Measurements from ENCODE around the gene NFILZ. TPM values are rescaled to one million over a fixed set of nuclear protein-coding genes. Genes with fewer than 3 reads are reported as not detected.
A peak's percentile ranks its signal among the peaks of the same experiment; 100 is the strongest.

NFILZ gene
- total RNA-seq, 3 donors from 2014 or later: not detected

DNA sequence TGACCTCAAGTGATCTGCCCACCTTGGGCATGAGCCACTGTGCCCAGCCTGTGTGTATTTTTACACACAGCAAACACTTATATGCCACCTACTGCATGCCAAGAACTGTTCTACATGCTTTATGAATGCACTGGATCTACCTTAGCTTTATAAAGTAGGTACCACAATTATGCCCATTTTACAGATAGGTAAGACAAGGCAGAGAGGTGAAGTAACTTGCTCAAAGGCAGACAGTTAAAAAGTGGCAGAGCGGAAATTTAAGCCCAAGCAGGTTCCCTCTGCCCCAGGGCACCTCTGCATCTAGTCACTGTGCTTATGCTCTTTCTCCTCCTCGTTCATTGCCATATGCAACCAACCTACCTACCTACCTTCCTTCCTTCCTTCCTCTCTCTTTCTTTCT, 30.4 kb upstream of the NFILZ start:
- DNase-seq (ENCODE audit: low spot score in 2 of 2): no peak
- peaks cover 4% of the 10 kb centered on the region for H3K36me3 ChIP-seq
- H3K4me3 ChIP-seq: no peak overlapping the region
- intact Hi-C loops (cut with DNase I; ENCODE audit: low total_unique reads): no loop called here
- H3K27me3 ChIP-seq: no peaks in the 10 kb centered on the region
- no peak overlapping the region for H3K27ac ChIP-seq
- H3K4me1 ChIP-seq: no peaks in the 10 kb centered on the region
- H3K9me3 ChIP-seq: peaks cover 5% of the 10 kb centered on the region in 2 donors
- no peak for TF ChIP-seq POLR2A (IDR thresholded peaks at IDR 0.05)
- TF ChIP-seq POLR2AphosphoS5 (IDR thresholded peaks at IDR 0.05): no peak
- TF ChIP-seq, protein P1, sequence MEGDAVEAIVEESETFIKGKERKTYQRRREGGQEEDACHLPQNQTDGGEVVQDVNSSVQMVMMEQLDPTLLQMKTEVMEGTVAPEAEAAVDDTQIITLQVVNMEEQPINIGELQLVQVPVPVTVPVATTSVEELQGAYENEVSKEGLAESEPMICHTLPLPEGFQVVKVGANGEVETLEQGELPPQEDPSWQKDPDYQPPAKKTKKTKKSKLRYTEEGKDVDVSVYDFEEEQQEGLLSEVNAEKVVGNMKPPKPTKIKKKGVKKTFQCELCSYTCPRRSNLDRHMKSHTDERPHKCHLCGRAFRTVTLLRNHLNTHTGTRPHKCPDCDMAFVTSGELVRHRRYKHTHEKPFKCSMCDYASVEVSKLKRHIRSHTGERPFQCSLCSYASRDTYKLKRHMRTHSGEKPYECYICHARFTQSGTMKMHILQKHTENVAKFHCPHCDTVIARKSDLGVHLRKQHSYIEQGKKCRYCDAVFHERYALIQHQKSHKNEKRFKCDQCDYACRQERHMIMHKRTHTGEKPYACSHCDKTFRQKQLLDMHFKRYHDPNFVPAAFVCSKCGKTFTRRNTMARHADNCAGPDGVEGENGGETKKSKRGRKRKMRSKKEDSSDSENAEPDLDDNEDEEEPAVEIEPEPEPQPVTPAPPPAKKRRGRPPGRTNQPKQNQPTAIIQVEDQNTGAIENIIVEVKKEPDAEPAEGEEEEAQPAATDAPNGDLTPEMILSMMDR (IDR thresholded peaks at IDR 0.05): no peak

DNA sequence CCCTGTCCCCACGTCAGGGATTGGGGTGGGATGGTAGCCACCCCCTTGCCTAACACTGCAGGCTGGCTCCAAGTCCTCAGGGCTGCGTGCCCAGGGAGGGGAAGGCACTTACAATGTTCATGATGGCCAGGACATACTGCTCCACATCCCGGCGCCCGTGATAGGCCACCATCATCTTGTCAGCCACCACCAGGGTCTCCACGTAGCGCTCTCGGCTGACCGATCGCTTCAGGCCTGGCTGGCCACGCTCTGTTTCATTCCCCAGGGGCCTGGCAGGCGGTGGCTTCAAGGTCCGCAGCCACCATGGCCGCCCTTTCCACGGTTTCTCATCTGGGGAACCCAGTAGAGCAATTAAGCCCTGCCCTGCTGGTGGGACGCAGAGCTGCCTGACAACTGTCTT, 29.6 kb upstream of the NFILZ start:
- no peak overlapping the region for H3K4me3 ChIP-seq
- no peaks in the 10 kb centered on the region for H3K27me3 ChIP-seq
- H3K9me3 ChIP-seq: peaks cover 7% of the 10 kb centered on the region in 2 donors
- no peak overlapping the region for H3K27ac ChIP-seq
- TF ChIP-seq POLR2AphosphoS5 (IDR thresholded peaks at IDR 0.05) (no peak), POLR2A (IDR thresholded peaks at IDR 0.05) (no peak)
- TF ChIP-seq, protein P1 (IDR thresholded peaks at IDR 0.05): no peak
- no peaks in the 10 kb centered on the region for H3K4me1 ChIP-seq
- no peak for DNase-seq (ENCODE audit: low spot score in 2 of 2)
- H3K36me3 ChIP-seq: peaks cover 4% of the 10 kb centered on the region
- intact Hi-C loops (cut with DNase I; ENCODE audit: low total_unique reads): no loop called here

DNA sequence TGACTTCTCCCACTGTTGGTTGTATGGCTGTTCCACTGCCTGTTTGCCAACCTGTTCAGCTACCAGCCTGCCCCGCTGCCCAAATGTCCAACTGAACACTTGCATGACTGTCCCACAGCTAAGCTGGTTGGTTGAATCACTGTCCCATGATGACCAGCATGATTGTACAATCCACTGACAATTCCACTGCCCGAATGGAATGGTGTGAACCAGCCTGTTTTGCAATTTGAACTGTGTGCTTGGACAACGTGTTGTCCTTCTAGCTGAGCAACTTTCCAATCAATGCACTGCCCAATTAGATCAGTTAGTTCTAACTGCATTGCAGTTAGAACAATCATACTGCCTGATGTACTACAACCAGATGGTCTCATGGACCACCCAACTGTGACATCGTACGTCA, 28.6 kb upstream of the NFILZ start:
- intact Hi-C loops (cut with DNase I; ENCODE audit: low total_unique reads): no loop called here
- H3K27me3 ChIP-seq: no peaks in the 10 kb centered on the region
- DNase-seq (ENCODE audit: low spot score in 2 of 2): no peak
- H3K27ac ChIP-seq: no peak overlapping the region
- no peak overlapping the region for H3K4me3 ChIP-seq
- TF ChIP-seq POLR2A (IDR thresholded peaks at IDR 0.05): no peak
- TF ChIP-seq POLR2AphosphoS5 (IDR thresholded peaks at IDR 0.05): no peak
- TF ChIP-seq, protein P1 (IDR thresholded peaks at IDR 0.05): no peak
- no peaks in the 10 kb centered on the region for H3K4me1 ChIP-seq
- H3K9me3 ChIP-seq: peaks cover 7% of the 10 kb centered on the region in 2 donors
- peaks cover 4% of the 10 kb centered on the region for H3K36me3 ChIP-seq

DNA sequence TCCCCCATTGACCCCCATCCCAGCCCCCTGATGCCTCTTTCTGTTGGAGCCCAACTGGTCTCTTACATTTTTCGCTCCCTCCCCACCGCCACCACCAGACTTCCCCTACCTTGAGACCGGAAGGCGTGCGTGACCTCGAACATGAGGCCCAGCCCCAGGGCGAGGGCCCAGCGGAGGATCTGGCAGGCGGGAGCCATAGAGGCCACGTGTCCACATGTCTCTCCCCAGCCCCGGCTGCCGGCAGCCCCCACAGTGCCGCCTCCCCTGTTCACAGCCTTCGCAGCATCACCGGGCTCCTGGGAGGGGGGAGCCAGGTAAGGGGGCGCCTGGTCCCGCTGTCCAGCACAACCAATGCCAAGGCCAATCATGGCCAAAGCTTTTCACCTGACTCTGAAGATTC, 24.9 kb upstream of the NFILZ start:
- Histone ChIP-seq H3K27me3 (no peaks in the 10 kb centered on the region), H3K27ac (no peak overlapping the region), H3K9me3 (peaks cover 7% of the 10 kb centered on the region in 2 donors), H3K36me3 (peaks cover 4% of the 10 kb centered on the region), H3K4me1 (peaks cover 0 to 3% of the 10 kb centered on the region in 2 donors), H3K4me3 (no peak overlapping the region)
- DNase-seq (ENCODE audit: low spot score in 2 of 2): no peak
- TF ChIP-seq, protein P1 (IDR thresholded peaks at IDR 0.05): no peak
- TF ChIP-seq POLR2A (IDR thresholded peaks at IDR 0.05): no peak
- no peak for TF ChIP-seq POLR2AphosphoS5 (IDR thresholded peaks at IDR 0.05)
- intact Hi-C loops (cut with DNase I; ENCODE audit: low total_unique reads): no loop called here

DNA sequence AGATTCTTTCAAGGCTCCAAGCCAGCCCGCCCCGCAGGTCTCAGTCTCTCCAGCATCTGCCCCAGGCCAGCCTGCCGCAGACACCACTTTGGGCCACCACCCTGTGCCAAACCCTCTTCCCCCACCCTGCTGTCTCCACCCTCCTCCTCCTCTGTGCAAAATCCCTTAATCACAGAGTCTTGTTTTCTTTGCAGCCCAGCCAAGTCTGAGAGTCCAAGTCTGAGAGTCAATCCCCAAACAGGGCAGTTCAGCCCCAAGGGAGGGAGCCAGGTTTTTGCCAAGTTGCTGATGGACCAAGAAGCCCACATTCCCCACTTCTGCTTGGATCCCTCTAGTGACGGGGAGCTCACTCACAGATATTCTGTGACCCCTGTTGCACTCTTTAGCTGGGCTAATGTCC, 23.0 kb upstream of the NFILZ start:
- intact Hi-C loops (cut with DNase I; ENCODE audit: low total_unique reads): no loop called here
- H3K27me3 ChIP-seq: no peaks in the 10 kb centered on the region
- peaks cover 0 to 3% of the 10 kb centered on the region in 2 donors for H3K4me1 ChIP-seq
- peaks cover 7% of the 10 kb centered on the region in 2 donors for H3K9me3 ChIP-seq
- no peak overlapping the region for H3K4me3 ChIP-seq
- TF ChIP-seq, protein P1 (IDR thresholded peaks at IDR 0.05): no peak
- TF ChIP-seq POLR2AphosphoS5 (IDR thresholded peaks at IDR 0.05) (no peak), POLR2A (IDR thresholded peaks at IDR 0.05) (no peak)
- peak overlapping the region in 1 of 2 donors; percentile 12 for H3K27ac ChIP-seq
- peaks cover 4% of the 10 kb centered on the region for H3K36me3 ChIP-seq
- DNase-seq (ENCODE audit: low spot score in 2 of 2): no peak
